Gastroesophageal sphincter (tissue), 4 donors: ENCODE results near the gene BAIAP2. TPM values are rescaled to one million over a fixed set of nuclear protein-coding genes. Genes with fewer than 3 reads are reported as not detected.

Experiments used
- ATAC-seq: fragments of 150-250 bp; one replicate; pipeline ENCODE4 v1.9.1; 2016; ENCODE audit warnings: mild to moderate bottlenecking, moderate library complexity
- H3K27ac ChIP-seq, 4 donors: fragments of 200-600 bp; sonication (generic) in 3 of 4; 1 replicate in 3 of 4; 2 replicates in 1 of 4; pipeline ENCODE4 v1.5.1; 2016 to 2019
- H3K27me3 ChIP-seq: fragments of 200-600 bp; sonication (generic); one replicate; pipeline ENCODE4 v1.5.1; 2019
- H3K36me3 ChIP-seq, 2 donors: fragments of 200-600 bp; sonication (generic); one replicate each; pipeline ENCODE4 v1.5.1; 2019; ENCODE audit warnings: control low read depth in 1 of 2
- H3K4me1 ChIP-seq, 3 donors: fragments of 200-600 bp; sonication (generic); 1 replicate in 2 of 3; 2 replicates in 1 of 3; pipeline ENCODE4 v1.5.1; 2016 to 2019; ENCODE audit warnings: control low read depth in 2 of 3
- H3K4me3 ChIP-seq, 2 donors: fragments of 200-600 bp; sonication (generic); one replicate each; pipeline ENCODE4 v1.5.1; 2019; ENCODE audit warnings: mild to moderate bottlenecking in 1 of 2, moderate library complexity in 1 of 2
- H3K9me3 ChIP-seq, 3 donors: fragments of 200-600 bp; sonication (generic); one replicate each; pipeline ENCODE4 v1.5.1; 2017 to 2019; ENCODE audit warnings: control low read depth in 2 of 3
- EP300 ChIP-seq: sonication (generic); formaldehyde crosslinking; IDR thresholded peaks from one replicate; pipeline ENCODE4 v1.6.1; 2017; ENCODE audit warnings: antibody characterized with exemption, mild to moderate bottlenecking
- POLR2A ChIP-seq, 2 donors: fragments of 450-650 bp; IDR thresholded peaks; one replicate each; pipeline ENCODE4 v1.6.1; 2017; ENCODE audit warnings: antibody characterized with exemption in 2 of 2, mild to moderate bottlenecking in 2 of 2, moderate library complexity in 1 of 2
- POLR2AphosphoS5 ChIP-seq: sonication (generic); formaldehyde crosslinking; IDR thresholded peaks from one replicate; pipeline ENCODE4 v1.6.1; 2017; ENCODE audit warnings: antibody characterized with exemption
- WGBS, 2 donors: methylation state at CpG; one replicate each; pipeline ENCODE4 v1.1.5; 2018; ENCODE audit warnings: low coverage in 1 of 2; 5-methylcytosine and 5-hydroxymethylcytosine counted together
- total RNA-seq, 4 donors: library from RNA; depleted of rRNA; stranded (reverse); fragments of >200 nt; gene quantifications; one replicate each; pipeline ENCODE4 v1.1.0, GENCODE V29; 2016
- TF ChIP-seq, protein P1 (sequence below), 4 experiments: fragments of 200-600 bp in 2 of 4; fragments of 450-650 bp in 2 of 4; sonication (generic) in 1 of 4; IDR thresholded peaks; one replicate each; pipeline ENCODE4 v1.5.1; 2017 to 2019; ENCODE audit warnings: antibody characterized with exemption in 4 of 4, mild to moderate bottlenecking in 2 of 4, moderate library complexity in 2 of 4

The BAIAP2 gene
- total RNA-seq, 4 donors from 2014 or later, result 32.7 to 54.9 (median 40.6) TPM

DNA sequence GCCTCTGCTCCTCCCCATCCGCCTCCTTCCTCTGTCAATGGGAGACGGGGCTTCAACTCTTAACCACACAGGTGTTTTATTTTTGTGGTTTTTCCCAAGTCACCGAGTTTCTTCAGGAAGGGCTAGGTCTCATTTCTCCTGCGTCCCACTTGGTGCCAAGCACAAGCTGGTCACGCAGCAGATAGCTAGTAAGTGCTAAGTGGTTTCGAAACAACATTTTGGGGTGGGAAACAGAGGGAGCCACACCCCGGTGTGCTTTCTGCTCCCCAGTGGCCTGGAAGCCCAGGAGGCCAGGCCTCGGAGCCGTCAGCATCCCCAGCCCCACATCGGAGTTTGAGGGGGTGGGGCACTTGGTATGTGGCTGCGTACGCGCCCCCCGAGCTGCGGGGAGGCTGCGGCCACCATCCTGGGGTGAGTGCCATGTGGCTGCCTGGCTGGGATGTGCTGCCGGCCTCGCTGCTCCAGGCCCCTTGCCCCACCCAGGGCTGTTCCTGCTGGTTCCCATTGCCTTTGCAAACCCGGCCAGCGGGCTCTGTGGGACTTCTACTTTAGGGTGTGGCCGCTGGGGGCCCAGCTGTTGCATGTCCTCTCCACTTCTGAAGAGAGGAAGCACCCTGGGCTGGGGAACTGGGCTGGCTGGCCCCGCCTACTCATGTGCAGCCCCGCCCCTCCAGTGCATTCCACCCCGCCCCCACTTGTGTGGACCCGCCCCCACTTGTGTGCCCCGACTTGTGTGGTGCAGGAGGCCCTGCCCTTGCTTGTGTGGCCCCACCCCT, 55.6 kb downstream of the BAIAP2 start:
- Histone ChIP-seq H3K27ac (peak overlapping the region in 3 of 4 donors; percentile 55 to 69 (median 69)), H3K4me1 (peaks cover 0 to 55% (median 19%) of the 10 kb centered on the region in 3 donors), H3K4me3 (no peak overlapping the region), H3K27me3 (no peaks in the 10 kb centered on the region), H3K9me3 (no peaks in the 10 kb centered on the region), H3K36me3 (peaks cover 0 to 52% of the 10 kb centered on the region in 2 donors)
- ATAC-seq, result peak; percentile 66
- TF ChIP-seq EP300, result no peak
- TF ChIP-seq POLR2AphosphoS5, result no peak
- no peak for TF ChIP-seq POLR2A (IDR thresholded peaks at IDR 0.05)
- TF ChIP-seq, protein P1, sequence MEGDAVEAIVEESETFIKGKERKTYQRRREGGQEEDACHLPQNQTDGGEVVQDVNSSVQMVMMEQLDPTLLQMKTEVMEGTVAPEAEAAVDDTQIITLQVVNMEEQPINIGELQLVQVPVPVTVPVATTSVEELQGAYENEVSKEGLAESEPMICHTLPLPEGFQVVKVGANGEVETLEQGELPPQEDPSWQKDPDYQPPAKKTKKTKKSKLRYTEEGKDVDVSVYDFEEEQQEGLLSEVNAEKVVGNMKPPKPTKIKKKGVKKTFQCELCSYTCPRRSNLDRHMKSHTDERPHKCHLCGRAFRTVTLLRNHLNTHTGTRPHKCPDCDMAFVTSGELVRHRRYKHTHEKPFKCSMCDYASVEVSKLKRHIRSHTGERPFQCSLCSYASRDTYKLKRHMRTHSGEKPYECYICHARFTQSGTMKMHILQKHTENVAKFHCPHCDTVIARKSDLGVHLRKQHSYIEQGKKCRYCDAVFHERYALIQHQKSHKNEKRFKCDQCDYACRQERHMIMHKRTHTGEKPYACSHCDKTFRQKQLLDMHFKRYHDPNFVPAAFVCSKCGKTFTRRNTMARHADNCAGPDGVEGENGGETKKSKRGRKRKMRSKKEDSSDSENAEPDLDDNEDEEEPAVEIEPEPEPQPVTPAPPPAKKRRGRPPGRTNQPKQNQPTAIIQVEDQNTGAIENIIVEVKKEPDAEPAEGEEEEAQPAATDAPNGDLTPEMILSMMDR (IDR thresholded peaks at IDR 0.05), result no peak
- WGBS, 2 donors, result 77 to 100% methylated on average over 1 to 4 of the region's 26 CpGs

DNA sequence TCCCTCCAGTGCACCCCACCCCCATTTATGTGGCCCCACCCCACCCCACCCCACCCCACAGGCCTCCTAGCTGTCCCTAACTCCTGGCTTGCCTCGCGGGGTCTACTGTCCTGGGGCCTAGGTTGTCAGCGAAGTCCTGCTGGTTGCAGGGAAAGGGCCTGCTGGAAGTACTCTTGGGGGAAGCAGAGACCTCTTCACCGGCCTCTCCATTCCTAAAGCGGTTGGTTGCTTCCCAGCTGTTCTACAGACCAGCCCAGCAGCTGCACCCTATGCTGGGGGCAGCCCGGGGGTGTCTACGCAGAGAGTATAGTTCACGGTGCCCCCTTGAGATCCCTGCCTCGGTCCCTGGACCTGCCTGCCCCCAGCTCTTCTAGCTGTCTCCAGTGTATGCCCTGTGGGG, 56.2 kb downstream of the BAIAP2 start:
- Histone ChIP-seq H3K27ac (peak overlapping the region in 2 of 4 donors; percentile 37 to 69), H3K9me3 (no peaks in the 10 kb centered on the region), H3K27me3 (no peaks in the 10 kb centered on the region), H3K4me1 (peaks cover 0 to 55% (median 24%) of the 10 kb centered on the region in 3 donors), H3K4me3 (no peak overlapping the region), H3K36me3 (peaks cover 0 to 46% of the 10 kb centered on the region in 2 donors)
- WGBS, 2 donors, result no CpG with 5 or more reads among the region's 9 CpGs
- TF ChIP-seq POLR2A (IDR thresholded peaks at IDR 0.05), result no peak
- TF ChIP-seq EP300, result no peak
- TF ChIP-seq, protein P1 (IDR thresholded peaks at IDR 0.05), result no peak
- ATAC-seq, result no peak

DNA sequence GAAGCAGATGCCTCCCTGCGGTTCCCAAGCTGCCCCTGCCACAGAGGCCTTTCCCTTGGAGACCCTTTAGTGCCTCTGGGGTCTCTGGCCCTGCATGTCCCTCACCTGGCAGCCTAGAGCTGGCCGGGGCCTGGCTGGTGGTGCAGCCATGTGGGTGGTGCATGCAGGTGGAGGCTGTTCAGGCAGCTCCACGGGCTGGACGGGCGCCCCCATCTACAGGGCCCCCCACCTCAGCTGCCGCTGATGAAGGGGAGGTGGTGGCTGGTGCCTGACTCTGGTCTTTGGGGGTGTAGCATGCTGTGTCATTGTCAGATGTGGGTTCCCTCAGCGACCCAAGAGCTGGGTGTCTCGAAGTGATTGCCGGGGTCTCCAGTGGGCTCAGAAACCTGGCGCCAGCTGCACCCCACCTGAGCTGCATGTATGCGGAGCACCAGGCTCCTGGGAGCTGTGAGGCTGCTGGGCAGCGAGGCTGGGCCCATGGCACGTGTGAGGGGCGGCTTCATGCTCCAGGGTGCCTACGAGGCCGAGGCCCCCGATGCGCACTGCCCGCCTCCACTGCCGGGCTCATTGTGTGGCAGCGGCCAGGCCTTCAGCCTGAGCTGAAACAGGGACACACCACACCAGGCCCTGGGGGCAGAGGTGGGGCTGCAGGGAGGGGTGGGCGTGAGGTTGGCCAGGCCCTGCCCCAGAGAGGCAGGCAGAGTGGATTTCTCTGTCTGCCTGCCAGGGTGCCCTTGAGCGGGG, 57.0 kb downstream of the BAIAP2 start:
- no peak for ATAC-seq
- no peaks in the 10 kb centered on the region for H3K9me3 ChIP-seq
- WGBS, 2 donors, result 100% methylated on average over 1 of the region's 23 CpGs; no CpG with 5 or more reads in 1 of the 2 donors
- H3K36me3 ChIP-seq, result peaks cover 0 to 38% of the 10 kb centered on the region in 2 donors
- H3K27me3 ChIP-seq, result no peaks in the 10 kb centered on the region
- TF ChIP-seq POLR2AphosphoS5 (no peak), POLR2A (IDR thresholded peaks at IDR 0.05) (no peak), EP300 (no peak)
- TF ChIP-seq, protein P1 (IDR thresholded peaks at IDR 0.05), result no peak
- peaks cover 0 to 62% (median 32%) of the 10 kb centered on the region in 3 donors for H3K4me1 ChIP-seq
- no peak overlapping the region for H3K4me3 ChIP-seq
- H3K27ac ChIP-seq, result peak overlapping the region in 1 of 4 donors; percentile 69

DNA sequence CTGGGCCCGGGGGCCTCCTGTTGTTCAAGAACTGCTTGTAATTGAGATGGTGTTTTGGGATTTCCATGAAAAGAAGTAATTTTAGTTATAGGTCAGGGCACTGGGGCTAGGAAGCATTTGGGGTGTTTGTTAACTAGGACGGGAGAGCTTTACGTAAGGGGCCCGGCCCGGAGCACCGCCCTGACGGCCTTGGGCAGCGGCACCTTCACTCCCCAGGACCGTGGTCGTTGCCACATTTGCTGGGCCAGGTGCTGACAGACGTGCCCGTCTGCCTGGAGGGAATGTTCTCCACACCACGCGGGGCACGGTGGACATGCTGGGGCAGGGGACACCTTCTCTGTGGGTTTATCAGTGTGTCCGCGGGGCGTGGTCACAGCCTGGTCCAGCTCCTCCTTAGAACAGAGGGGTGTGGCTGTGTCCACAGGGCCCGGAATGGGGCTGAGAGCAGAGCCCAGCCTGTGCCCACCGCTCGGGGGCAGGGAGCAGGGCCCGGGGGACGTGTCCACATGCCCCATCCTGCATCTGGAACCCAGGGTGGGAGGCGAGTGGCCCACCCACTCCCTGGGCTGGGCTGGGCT, 57.7 kb downstream of the BAIAP2 start:
- Histone ChIP-seq H3K27ac (peak overlapping the region in 2 of 4 donors; percentile 82 to 84), H3K36me3 (peaks cover 0 to 31% of the 10 kb centered on the region in 2 donors), H3K9me3 (no peaks in the 10 kb centered on the region), H3K4me3 (no peak overlapping the region), H3K4me1 (peaks cover 0 to 68% (median 37%) of the 10 kb centered on the region in 3 donors), H3K27me3 (no peaks in the 10 kb centered on the region)
- ATAC-seq, result no peak
- WGBS, 2 donors, result 96% methylated on average over 9 of the region's 24 CpGs; no CpG with 5 or more reads in 1 of the 2 donors
- TF ChIP-seq EP300 (no peak), POLR2A (IDR thresholded peaks at IDR 0.05) (no peak), POLR2AphosphoS5 (no peak)
- TF ChIP-seq, protein P1 (IDR thresholded peaks at IDR 0.05), result no peak
